ENCODE results near the gene AMACR. TPM values are rescaled to one million over a fixed set of nuclear protein-coding genes. Genes with fewer than 3 reads are reported as not detected.

The AMACR gene
- total and polyA plus RNA-seq, 2 of the 8 experiments (the other 6 are each of a cell fraction or from before 2014, with no cell fraction given) = 9.1 to 12.6 TPM

DNA sequence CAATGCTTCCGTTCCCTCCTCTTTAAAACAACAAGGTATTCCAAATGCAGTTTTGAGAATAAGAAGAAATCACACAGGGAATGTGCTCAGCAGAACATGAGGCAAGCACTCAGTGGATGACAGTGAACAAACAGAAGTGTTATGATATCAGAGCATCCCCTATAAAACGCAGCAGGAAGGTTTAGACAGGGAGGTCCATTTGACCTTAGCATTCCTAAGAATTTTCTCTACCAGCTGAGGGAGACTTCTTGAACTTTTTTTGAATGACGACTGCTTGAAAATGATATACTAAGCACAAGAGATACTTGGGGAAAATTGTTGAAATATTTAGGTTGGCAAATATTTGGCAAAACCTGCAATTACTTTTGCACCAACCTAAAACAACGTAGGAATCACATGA, 3.9 kb downstream of the AMACR start:
- no peak overlapping the region for H3K9ac ChIP-seq (replicated peaks in 1 of 4; ENCODE audit: extremely low read depth in 1 of 4, low read depth in 3 of 4, low read length in 3 of 4)
- H3K14ac ChIP-seq (ENCODE audit: insufficient read length) = no peak overlapping the region
- WGBS, 2 experiments (ENCODE audit: extremely low coverage in 1 of 2, insufficient coverage in 1 of 2, insufficient read length in 1 of 2, insufficient replicate concordance in 2 of 2, low coverage in 1 of 2, low lambda C conversion rate in 2 of 2, missing lambda C conversion rate in 1 of 2) = 87% methylated on average over 4 of the region's 4 CpGs; no CpG with 5 or more reads in 1 of the 2 experiments
- peaks cover 1 to 5% (median 4%) of the 10 kb centered on the region in 4 experiments; a peak in 5 of 7 replicates for H3K4me1 ChIP-seq (replicated peaks in 1 of 4; ENCODE audit: control insufficient read depth in 3 of 4, insufficient read depth in 4 of 4, low read length in 3 of 4)
- no peak overlapping the region for H3K4me2 ChIP-seq (ENCODE audit: insufficient read depth in 1 of 2, low read depth in 2 of 2, low read length in 2 of 2)
- no peak overlapping the region for H2BK120ac ChIP-seq (replicated peaks; ENCODE audit: low read depth, low read length)
- no peaks in the 10 kb centered on the region for H3K9me3 ChIP-seq (ENCODE audit: insufficient read depth in 2 of 2, low read depth in 1 of 2, low read length in 1 of 2)
- ChIA-PET CTCF (ENCODE audit: partially characterized antibody) (no interaction called here), POLR2A (ENCODE audit: partially characterized antibody) (no interaction called here)
- H3K27me3 ChIP-seq (replicated peaks in 1 of 4; ENCODE audit: control insufficient read depth in 3 of 4, extremely low read depth in 1 of 4, insufficient read depth in 3 of 4, low read length in 3 of 4) = no peaks in the 10 kb centered on the region
- no peaks in the 10 kb centered on the region for H3K79me2 ChIP-seq (ENCODE audit: control insufficient read depth in 1 of 2, insufficient read depth in 2 of 2, low read length in 2 of 2)
- no peak overlapping the region for H3K4ac ChIP-seq (replicated peaks; ENCODE audit: insufficient read length, low read depth, low read length)
- TF ChIP-seq TAF1 (IDR thresholded peaks at IDR 0.05; ENCODE audit: low read depth, low read length) (no peak), ZNF274 (IDR thresholded peaks at IDR 0.05; ENCODE audit: borderline replicate concordance, extremely low read depth, low read length) (no peak)
- FAIRE-seq = no peak
- H2BK15ac ChIP-seq (ENCODE audit: low read length) = no peak overlapping the region
- H2BK12ac ChIP-seq (ENCODE audit: low read depth, low read length) = no peak overlapping the region
- no peaks in the 10 kb centered on the region for H3K79me1 ChIP-seq (ENCODE audit: low read depth, low read length)
- no peak overlapping the region for H2AK5ac ChIP-seq (ENCODE audit: low read depth, low read length)
- H2BK5ac ChIP-seq (ENCODE audit: low read depth, low read length) = no peak overlapping the region
- no peak overlapping the region for H3K27ac ChIP-seq (ENCODE audit: low read depth, low read length)
- H2BK20ac ChIP-seq (ENCODE audit: low read length) = no peak overlapping the region
- no peak overlapping the region for H3K4me3 ChIP-seq (ENCODE audit: extremely low read depth in 1 of 4, insufficient read depth in 2 of 4, low read depth in 3 of 4, low read length in 4 of 4)
- H4K20me1 ChIP-seq (replicated peaks in 1 of 2; ENCODE audit: control insufficient read depth in 1 of 2, insufficient read depth in 2 of 2, low read length in 2 of 2) = no peaks in the 10 kb centered on the region
- peaks cover 0 to 13% (median 3%) of the 10 kb centered on the region in 4 experiments; a peak in 5 of 8 replicates for H3K36me3 ChIP-seq (ENCODE audit: control insufficient read depth in 2 of 4, insufficient read depth in 4 of 4, low read length in 3 of 4)
- H3K23me2 ChIP-seq (ENCODE audit: low read depth, low read length) = peaks cover 3% of the 10 kb centered on the region
- no peak overlapping the region for H3K18ac ChIP-seq (ENCODE audit: extremely low read depth, low read length)
- no peak overlapping the region for H2AFZ ChIP-seq (ENCODE audit: low read length)
- H3K56ac ChIP-seq (replicated peaks; ENCODE audit: insufficient read length, low read depth, low read length) = no peak overlapping the region
- H4K5ac ChIP-seq (ENCODE audit: insufficient read length, low read depth, low read length) = no peak overlapping the region
- H4K8ac ChIP-seq (ENCODE audit: extremely low read depth, insufficient read depth, low read length) = no peak overlapping the region
- H3K23ac ChIP-seq (ENCODE audit: insufficient read length) = no peak overlapping the region
- no peak overlapping the region for H4K91ac ChIP-seq (replicated peaks; ENCODE audit: insufficient read length, low read length)
- no peak for DNase-seq (ENCODE audit: low read depth in 1 of 2, low spot score in 2 of 2)

All from H1 (cell line).